Endothelial cell of umbilical vein (primary cell): ENCODE measurements around the gene OOEP. TPM values are rescaled to one million over a fixed set of nuclear protein-coding genes. Genes with fewer than 3 reads are reported as not detected.

ENCODE experiments used
- BruUV-seq: library from RNA; stranded (reverse); fragments of 400-500 nt; replicated peaks from 2 replicates; lab custom pipeline; 2021; lab: Mats Ljungman, UMichigan
- CTCF ChIA-PET: fragments of 300-600, 350-600 bp; sonication (Branson Sonifier 250); formaldehyde crosslinking; loops from one replicate; lab custom pipeline; 2021; ENCODE audit warnings: antibody characterized with exemption, inconsistent platforms; lab: Charles Lee
- POLR2A ChIA-PET: fragments of 300-600, 350-600 bp; sonication (Branson Sonifier 250); formaldehyde crosslinking; loops from one replicate; lab custom pipeline; 2021; ENCODE audit warnings: antibody characterized with exemption, inconsistent platforms; lab: Charles Lee
- DNase-seq: peaks from one replicate; pipeline ENCODE4 v3.0.0-alpha.2; 2011; ENCODE audit warnings: low read depth, low spot score
- FAIRE-seq: peaks from 2 replicates; lab custom pipeline; 2011; peaks lifted over from hg19 to GRCh38; lab: Jason Lieb, UNC
- H2AFZ ChIP-seq: 2 replicates; pipeline ENCODE4 v1.6.0; 2012; ENCODE audit warnings: low read depth, low read length, control low read depth, inconsistent platforms
- H3K27ac ChIP-seq: 2 replicates; pipeline ENCODE4 v1.5.1; 2011; ENCODE audit warnings: low read depth, mild to moderate bottlenecking, control low read depth, low read length, moderate library complexity; ENCODE audit not compliant: insufficient read depth
- H3K27me3 ChIP-seq, 2 experiments: 2 replicates each; pipeline versions ENCODE4 v1.6.0 to v1.6.1; 2011; ENCODE audit warnings: low read length in 2 of 2, mixed read lengths in 1 of 2; ENCODE audit not compliant: control insufficient read depth in 2 of 2, insufficient read depth in 2 of 2
- H3K36me3 ChIP-seq, 2 experiments: 2 replicates in 1 of 2; 3 replicates in 1 of 2; pipeline ENCODE4 v1.5.1; 2011; ENCODE audit warnings: low read length in 2 of 2, mild to moderate bottlenecking in 1 of 2, moderate library complexity in 1 of 2; ENCODE audit not compliant: control insufficient read depth in 2 of 2, insufficient read depth in 2 of 2; ENCODE audit errors: extremely low read depth in 1 of 2
- H3K4me1 ChIP-seq: 3 replicates; pipeline ENCODE4 v1.5.1; 2011; ENCODE audit warnings: mild to moderate bottlenecking, low read length; ENCODE audit not compliant: control insufficient read depth, insufficient read depth; ENCODE audit errors: extremely low read depth
- H3K4me2 ChIP-seq: 2 replicates; pipeline ENCODE4 v1.6.1; 2011; ENCODE audit warnings: low read length, control low read depth, mixed read lengths; ENCODE audit not compliant: insufficient read depth
- H3K4me3 ChIP-seq, 3 experiments: fragments of 200-600 bp in 1 of 3; sonication (generic), shearing (Covaris generic) in 1 of 3; replicated peaks in 1 of 3; 2 replicates each; pipeline ENCODE4 v1.5.1; 2011 to 2016; ENCODE audit warnings: control low read depth in 3 of 3, low read length in 3 of 3, mild to moderate bottlenecking in 2 of 3, inconsistent platforms in 1 of 3, low read depth in 1 of 3, moderate library complexity in 1 of 3; ENCODE audit not compliant: insufficient read depth in 1 of 3
- H3K79me2 ChIP-seq: 2 replicates; pipeline ENCODE4 v1.6.0; 2012; ENCODE audit warnings: low read length, inconsistent platforms; ENCODE audit not compliant: control insufficient read depth, insufficient read depth
- H3K9ac ChIP-seq: replicated peaks from 2 replicates; pipeline ENCODE3; 2011; ENCODE audit warnings: low read length, control low read depth; ENCODE audit not compliant: insufficient read depth; ENCODE audit errors: extremely low read depth
- H3K9me1 ChIP-seq: replicated peaks from 3 replicates; pipeline ENCODE4 v1.6.0; 2011; ENCODE audit warnings: mild to moderate bottlenecking, low read length; ENCODE audit not compliant: control insufficient read depth, insufficient read depth; ENCODE audit errors: extremely low read depth
- H3K9me3 ChIP-seq: replicated peaks from 2 replicates; pipeline ENCODE4 v1.5.1; 2012; ENCODE audit warnings: low read length, inconsistent platforms; ENCODE audit not compliant: control insufficient read depth, insufficient read depth
- H4K20me1 ChIP-seq: replicated peaks from 2 replicates; pipeline ENCODE3; 2011; ENCODE audit warnings: mild to moderate bottlenecking, low read length; ENCODE audit not compliant: control insufficient read depth, insufficient read depth; ENCODE audit errors: extremely low read depth
- EZH2 ChIP-seq: IDR thresholded peaks from 2 replicates; pipeline ENCODE4 v1.6.1; 2012; ENCODE audit warnings: borderline replicate concordance, low read depth, mild to moderate bottlenecking, moderate library complexity, low read length, inconsistent platforms; ENCODE audit not compliant: severe bottlenecking
- FOS ChIP-seq: IDR thresholded peaks from 2 replicates; pipeline ENCODE4 v1.6.1; 2011; ENCODE audit warnings: mild to moderate bottlenecking, low read length, moderate library complexity, borderline replicate concordance; ENCODE audit not compliant: insufficient read depth
- GATA2 ChIP-seq: IDR thresholded peaks from 2 replicates; pipeline ENCODE4 v1.7.0; 2011; ENCODE audit warnings: low read depth, mild to moderate bottlenecking, moderate library complexity, mixed read lengths, low read length; ENCODE audit not compliant: insufficient read length, insufficient read depth
- JUN ChIP-seq: IDR thresholded peaks from 2 replicates; pipeline ENCODE4 v1.6.1; 2011; ENCODE audit warnings: borderline replicate concordance, low read depth; ENCODE audit not compliant: insufficient read length, insufficient read depth
- MAX ChIP-seq: IDR thresholded peaks from 2 replicates; pipeline ENCODE4 v1.6.1; 2011; ENCODE audit not compliant: insufficient read depth, insufficient read length
- MYC ChIP-seq: IDR thresholded peaks from one replicate; pipeline ENCODE4 v1.6.1; 2011; ENCODE audit warnings: mild to moderate bottlenecking, low read depth, low read length
- POLR2A ChIP-seq: IDR thresholded peaks from 2 replicates; pipeline ENCODE4 v1.6.1; 2012; ENCODE audit warnings: low read depth, mild to moderate bottlenecking, control low read depth, low read length
- POLR2AphosphoS5 ChIP-seq: IDR thresholded peaks from 2 replicates; pipeline ENCODE4 v1.6.1; 2012; ENCODE audit warnings: low read depth, mild to moderate bottlenecking, control low read depth, low read length, moderate library complexity; ENCODE audit not compliant: insufficient read depth
- dilution Hi-C: fragments of 300-500 bp; cut with MboI; formaldehyde crosslinking; loops from one replicate; pipeline ENCODE4 v1.15.0; 2019; ENCODE audit warnings: low sequenced_read_pairs; ENCODE audit not compliant: extremely low pct_ligation_motif_present
- intact Hi-C: fragments of 100-400 bp; cut with micrococcal nuclease; formaldehyde crosslinking; loops from one replicate; pipeline ENCODE4 v1.10.0; 2022
- polyA plus RNA-seq, 4 experiments: library from polyadenylated mRNA; depleted of rRNA in 3 of 4; stranded (reverse) in 3 of 4; unstranded in 1 of 4; fragments of >200 nt; gene quantifications; 2 replicates each; pipeline versions ENCODE4 v1.2.1 to v1.2.3, GENCODE V29; 2011 to 2012; ENCODE audit warnings: missing spikeins in 1 of 4
- total RNA-seq: library from RNA; stranded (reverse); gene quantifications from 2 replicates; pipeline ENCODE4 v1.2.3, GENCODE V29; 2021
- TF ChIP-seq, protein P1 (sequence below), 2 donors: IDR thresholded peaks; 1 replicate in 1 of 2; 2 replicates in 1 of 2; pipeline ENCODE4 v1.5.1; 2011; ENCODE audit warnings: low read length in 2 of 2, mild to moderate bottlenecking in 2 of 2, moderate library complexity in 2 of 2, control low read depth in 1 of 2, inconsistent platforms in 1 of 2, low read depth in 1 of 2; ENCODE audit not compliant: insufficient read depth in 1 of 2; ENCODE audit errors: extremely low read depth in 1 of 2

The OOEP gene
- total and polyA plus RNA-seq, 2 donors (not counting 3 experiments of a cell fraction or from before 2014, with no cell fraction given): 0.19 TPM; not detected in 1

DNA sequence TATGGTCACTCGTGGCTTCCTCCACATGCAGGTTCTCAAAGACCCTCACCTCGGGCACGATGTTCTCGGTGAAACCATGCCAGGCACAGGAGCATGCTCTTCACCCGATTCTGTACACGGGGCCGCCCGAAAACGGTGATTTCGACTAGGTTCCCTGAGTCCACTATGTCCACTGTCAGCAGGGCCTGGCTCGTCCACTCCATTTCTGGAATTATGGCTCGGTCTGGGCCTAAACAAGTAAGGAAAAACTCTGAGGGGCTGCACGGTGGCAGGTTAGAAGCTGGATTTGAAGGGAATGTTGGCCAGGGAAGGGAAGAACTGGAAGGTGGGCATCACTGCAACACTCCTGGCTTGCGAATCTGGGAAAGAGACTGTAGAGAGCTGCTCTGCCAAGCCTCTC is 540 bp downstream of the OOEP start:
- intact Hi-C loops (no loop called here), dilution Hi-C loops (no loop called here)
- Histone ChIP-seq H3K4me3 (no peak overlapping the region), H3K9me3 (no peaks in the 10 kb centered on the region), H3K4me2 (no peak overlapping the region), H3K27ac (no peak overlapping the region), H3K9me1 (no peaks in the 10 kb centered on the region), H2AFZ (no peak overlapping the region), H4K20me1 (no peaks in the 10 kb centered on the region), H3K36me3 (no peaks in the 10 kb centered on the region), H3K9ac (no peak overlapping the region), H3K27me3 (no peaks in the 10 kb centered on the region), H3K4me1 (no peaks in the 10 kb centered on the region), H3K79me2 (no peaks in the 10 kb centered on the region)
- POLR2A ChIA-PET: no interaction called here
- no peak for FAIRE-seq
- TF ChIP-seq, protein P1, sequence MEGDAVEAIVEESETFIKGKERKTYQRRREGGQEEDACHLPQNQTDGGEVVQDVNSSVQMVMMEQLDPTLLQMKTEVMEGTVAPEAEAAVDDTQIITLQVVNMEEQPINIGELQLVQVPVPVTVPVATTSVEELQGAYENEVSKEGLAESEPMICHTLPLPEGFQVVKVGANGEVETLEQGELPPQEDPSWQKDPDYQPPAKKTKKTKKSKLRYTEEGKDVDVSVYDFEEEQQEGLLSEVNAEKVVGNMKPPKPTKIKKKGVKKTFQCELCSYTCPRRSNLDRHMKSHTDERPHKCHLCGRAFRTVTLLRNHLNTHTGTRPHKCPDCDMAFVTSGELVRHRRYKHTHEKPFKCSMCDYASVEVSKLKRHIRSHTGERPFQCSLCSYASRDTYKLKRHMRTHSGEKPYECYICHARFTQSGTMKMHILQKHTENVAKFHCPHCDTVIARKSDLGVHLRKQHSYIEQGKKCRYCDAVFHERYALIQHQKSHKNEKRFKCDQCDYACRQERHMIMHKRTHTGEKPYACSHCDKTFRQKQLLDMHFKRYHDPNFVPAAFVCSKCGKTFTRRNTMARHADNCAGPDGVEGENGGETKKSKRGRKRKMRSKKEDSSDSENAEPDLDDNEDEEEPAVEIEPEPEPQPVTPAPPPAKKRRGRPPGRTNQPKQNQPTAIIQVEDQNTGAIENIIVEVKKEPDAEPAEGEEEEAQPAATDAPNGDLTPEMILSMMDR (IDR thresholded peaks at IDR 0.05; ENCODE audit: extremely low read depth in 1 of 2, insufficient read depth in 1 of 2, low read depth in 1 of 2, low read length in 2 of 2): no peak
- TF ChIP-seq FOS (no peak), POLR2AphosphoS5 (no peak), JUN (no peak), MYC (no peak), EZH2 (no peak), GATA2 (no peak), POLR2A (no peak), MAX (no peak)
- CTCF ChIA-PET: interaction anchor here (1.2 kb wide), 1 partner anchor 20 kb away, joined by 4 read pairs; no protein-coding TSS in a partner anchor
- DNase-seq: no peak
- BruUV-seq: no TSS peak
